Glomerular endothelial cell (primary cell): Measurements from ENCODE around the gene WNT1. TPM values are rescaled to one million over a fixed set of nuclear protein-coding genes. Genes with fewer than 3 reads are reported as not detected.

Source experiments
- DNase-seq: peaks from one replicate; pipeline ENCODE4 v3.0.0-alpha.2; 2011; ENCODE audit warnings: low read depth, low spot score; ENCODE audit errors: extremely low read depth
- total RNA-seq: library from RNA; depleted of rRNA; stranded (reverse); fragments of >200 nt; gene quantifications from 2 replicates; pipeline ENCODE4 v1.2.3, GENCODE V29; 2015

Gene WNT1
- total RNA-seq, 1 donor from 2014 or later: not detected

DNA sequence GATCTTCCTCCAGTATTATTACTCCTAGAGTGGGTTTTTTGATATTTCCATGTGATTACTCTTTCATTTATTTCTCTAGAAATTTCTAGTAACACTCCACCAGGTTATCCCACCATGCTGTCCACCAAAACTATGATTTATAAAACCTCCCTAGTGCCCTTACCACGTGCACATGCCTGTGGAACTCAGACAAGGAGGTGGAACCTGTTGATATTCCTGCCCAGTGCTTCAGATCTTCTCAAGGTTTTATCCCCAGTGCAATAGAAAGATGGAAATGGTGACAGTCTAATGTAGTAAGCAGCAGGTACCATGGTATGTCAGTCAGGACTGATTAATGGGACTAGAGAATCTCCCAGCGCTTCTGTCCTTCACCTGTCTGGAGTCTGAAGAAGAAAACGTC, 17.3 kb upstream of the WNT1 start:
- no peak for DNase-seq

DNA sequence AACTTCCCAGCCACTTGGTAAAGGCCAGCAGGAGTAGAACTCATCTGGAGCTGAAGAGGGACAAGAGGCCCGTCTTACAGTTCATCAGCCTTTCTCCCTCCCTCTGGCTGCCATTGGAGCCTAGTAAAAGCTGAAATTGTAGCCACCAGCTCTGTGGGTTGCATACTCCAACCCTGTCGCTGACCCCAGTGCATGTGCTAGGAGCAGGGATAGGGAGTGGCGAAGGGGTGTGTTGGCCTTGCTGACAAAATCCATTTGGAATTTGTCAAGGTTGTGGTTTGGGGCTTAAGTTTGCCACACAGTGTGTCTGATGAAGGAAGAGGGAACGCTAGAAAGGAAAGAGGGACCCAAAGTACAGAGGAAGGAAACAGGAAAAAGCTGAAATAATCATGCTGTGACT, 16.8 kb upstream of the WNT1 start:
- DNase-seq: no peak

DNA sequence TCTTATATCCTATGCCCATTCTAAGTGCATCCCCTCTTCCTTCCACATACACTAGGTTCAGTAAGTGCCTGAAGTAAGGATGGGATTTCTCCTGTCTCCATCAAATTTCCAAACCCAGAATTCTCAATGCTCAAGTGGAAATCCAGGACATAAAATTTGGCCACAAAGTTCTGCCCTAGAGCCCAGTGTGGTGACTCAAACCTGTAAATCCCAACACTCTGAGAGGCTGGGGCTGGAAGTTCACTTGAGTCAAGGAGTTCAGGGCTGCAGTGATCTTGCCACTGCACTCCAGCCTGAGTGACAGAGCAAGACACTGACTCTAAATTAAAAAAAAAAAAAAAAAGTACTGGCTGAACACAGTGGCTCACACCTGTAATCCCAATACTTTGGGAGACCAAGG, 16.3 kb upstream of the WNT1 start:
- DNase-seq: no peak

DNA sequence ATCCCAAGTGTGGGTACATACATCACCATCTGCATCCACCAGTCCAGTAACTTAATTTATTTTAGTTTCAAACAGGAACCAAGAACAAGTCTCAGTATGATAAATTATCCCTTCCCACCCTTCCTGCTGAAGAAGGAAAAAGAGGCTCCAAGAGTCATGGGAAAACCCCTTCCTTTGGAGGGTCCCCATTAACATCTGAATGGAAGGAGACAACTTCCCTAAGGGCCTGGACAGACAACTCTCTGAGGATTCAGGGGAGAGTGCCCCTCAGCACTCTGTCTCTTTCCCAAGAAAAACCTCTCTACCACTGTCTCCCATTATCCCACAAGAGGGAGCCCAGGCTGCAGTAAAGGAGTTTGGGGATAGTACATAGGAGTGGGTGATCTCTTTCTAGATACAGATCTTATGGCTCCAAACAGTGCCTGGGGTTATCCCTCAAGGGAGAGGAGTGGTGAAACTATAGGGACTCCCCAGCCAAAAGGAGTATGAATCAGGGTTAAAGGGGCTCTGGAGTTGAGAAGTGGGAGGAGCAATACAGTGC, 12.8 kb upstream of the WNT1 start:
- DNase-seq: no peak

DNA sequence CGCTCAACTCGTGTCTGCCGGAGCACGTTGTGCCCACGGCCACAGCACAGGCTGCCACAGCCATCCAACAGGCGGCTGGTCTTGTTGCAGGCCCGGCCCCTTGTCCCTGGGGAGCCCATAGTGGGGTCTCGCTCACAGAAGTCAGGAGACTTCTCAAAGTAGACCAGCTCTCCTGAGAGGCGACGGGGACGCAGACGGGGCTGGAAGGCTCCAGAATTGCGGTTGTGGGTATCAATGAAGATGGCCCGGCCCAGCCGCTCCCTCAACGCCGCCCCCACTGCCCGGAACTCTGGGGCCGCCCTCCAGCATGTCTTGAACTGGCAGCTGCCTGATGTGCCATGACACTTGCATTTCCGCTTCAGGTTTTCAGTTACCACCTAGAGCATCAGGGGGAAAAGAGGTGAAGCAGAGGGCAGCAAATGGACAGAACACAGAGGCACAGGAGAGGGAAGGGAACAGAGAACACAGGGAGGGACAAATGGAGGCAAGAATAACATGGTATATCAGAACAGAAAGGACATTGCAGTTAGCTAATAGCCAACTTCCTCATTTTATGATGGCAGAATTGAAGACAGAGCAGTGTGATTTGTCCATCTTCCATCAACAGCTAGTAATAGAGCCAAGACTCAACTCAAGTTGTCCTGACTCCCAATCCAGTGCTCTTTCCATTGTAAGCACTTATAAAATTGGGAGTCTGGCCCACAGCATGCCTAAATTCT, 11.8 kb upstream of the WNT1 start:
- DNase-seq: no peak

DNA sequence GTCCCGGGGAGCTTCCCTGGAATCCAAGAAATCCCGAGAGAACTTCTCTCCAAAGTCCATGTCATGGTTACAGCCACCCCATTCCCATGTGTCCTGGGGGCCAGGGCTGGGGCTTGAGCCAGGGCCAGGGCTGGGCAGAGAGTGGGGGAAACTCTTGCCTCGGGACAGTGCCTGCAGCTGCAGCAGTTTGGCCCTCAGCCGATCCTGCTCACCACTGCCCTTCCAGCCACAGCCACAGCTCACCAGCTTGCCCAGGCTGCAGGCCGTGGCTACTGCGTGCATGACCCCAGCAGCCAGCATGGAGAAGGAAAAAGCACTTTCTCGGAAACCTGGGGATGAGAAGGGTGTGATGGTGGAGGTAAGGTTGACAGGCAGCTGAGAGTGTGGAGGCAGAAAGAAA, 10.1 kb upstream of the WNT1 start:
- no peak for DNase-seq

DNA sequence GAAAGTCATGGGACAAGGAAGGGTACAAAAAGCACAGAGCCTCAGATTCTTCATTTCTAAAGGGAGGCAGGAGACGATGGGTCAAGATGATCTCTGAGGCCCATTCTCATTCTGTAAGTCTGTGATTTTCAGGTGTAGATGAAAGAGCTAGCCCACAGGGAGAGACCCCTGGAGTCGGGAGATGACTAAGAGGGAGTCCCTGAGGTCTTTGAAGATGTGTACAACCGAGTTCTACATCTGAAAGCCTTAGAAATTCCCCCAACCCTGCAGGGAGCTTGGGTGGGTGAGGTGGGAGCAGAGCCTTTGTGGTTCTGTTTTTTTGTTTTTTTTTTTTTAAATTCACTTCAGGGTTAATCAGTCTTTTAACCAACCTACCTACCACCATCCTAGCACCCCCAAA, 9.7 kb upstream of the WNT1 start:
- DNase-seq: no peak

DNA sequence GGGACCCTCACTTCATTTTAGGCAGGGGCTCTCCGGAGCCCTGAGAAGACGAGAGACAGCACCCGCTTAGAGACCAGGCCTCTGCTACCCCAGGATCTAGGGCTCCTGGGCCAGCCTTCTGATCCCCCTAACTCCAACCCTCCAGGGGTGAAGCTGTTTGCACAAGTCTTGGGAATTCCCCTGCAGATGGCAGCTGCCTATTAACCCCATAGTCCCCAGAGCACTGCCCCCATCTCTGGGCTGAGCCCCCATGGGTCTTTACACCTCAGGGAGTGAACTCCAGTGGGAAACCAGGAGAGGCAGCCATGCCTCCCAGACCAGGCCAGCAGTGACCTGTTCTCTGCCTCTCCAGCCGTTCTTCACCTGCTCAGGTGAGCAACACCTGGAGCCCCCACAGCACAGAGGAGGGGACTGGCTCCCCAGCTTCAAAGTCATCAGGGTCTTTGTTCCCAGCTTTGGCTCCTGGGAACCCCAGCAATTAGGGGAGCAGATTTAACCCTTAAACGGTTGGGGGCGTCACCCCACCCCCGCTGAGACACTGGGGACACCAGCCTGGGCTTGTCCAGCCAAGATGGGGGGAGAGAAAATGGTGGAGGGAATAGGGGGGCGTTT, 8.9 kb upstream of the WNT1 start:
- DNase-seq: no peak

DNA sequence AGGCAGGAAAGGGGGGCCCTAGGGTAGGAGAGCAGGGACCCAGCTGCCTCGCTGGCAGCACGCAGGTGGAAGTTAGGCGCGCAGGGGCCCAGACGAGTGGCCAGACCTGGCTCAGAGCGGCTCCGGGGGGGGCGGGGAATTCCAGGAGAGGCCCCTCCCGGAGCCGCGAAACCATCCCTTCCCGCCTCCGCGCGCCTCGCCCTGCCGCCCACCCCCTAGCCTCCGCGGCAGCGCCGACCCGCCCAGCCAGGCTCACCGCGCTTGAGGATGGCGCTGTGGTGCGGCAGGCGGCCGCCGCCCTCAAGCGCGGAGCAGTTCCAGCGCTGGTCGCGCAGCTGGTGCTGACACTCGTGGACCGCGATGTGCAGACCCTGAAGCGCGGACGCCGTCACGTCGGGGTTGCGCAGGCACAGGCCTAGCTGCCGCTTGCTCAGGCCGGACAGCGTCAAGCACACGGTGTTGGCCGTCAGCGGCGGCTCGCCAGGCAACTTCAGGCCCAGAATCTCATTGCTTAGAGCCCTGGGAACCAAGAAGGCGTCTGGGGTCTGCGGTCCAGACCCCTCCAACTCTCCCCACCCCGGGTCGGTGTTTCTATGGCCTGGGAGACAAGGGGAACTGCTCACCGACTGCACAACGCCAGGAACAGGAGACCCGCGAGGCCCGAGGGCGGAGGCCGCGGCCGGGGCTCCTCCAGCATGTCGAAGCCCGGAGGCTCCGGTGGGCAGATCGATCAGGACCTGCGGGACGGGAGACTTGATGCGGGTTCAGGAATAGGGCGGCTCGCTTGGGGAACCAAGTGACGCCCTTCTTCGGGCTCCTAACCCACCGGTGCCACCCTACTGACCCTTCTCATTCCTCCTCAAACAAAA, 8.1 kb upstream of the WNT1 start:
- DNase-seq: no peak

DNA sequence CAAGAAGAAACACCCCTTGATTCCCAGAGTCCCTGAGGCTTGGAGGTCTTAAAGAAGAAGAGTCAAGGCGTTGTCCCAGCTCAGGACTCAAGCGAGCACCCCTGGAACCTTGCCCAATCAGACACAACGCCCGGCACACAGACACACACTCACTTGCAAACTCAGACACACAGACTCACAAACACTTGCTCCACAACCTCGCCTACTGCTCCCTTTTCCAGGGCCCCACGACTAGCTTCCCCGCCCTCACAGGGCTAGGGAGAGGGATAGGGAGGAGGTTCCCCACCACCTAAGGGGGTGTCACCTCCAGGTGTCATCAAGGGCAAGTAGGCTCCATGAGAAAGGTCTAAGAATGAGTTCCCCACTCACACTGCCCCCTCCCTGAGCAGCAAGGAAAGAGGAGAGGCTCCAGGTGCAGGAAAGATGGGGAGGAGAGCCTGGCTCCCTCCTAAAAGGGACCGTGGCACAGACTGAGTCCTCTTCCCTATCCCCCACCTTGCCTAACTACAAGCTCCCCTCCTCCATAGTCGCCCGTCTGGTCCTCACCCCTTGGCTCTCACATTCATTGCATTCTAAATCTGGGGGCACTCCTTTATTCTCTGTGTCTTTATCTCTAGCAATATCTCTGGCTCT, 7.3 kb upstream of the WNT1 start:
- no peak for DNase-seq

DNA sequence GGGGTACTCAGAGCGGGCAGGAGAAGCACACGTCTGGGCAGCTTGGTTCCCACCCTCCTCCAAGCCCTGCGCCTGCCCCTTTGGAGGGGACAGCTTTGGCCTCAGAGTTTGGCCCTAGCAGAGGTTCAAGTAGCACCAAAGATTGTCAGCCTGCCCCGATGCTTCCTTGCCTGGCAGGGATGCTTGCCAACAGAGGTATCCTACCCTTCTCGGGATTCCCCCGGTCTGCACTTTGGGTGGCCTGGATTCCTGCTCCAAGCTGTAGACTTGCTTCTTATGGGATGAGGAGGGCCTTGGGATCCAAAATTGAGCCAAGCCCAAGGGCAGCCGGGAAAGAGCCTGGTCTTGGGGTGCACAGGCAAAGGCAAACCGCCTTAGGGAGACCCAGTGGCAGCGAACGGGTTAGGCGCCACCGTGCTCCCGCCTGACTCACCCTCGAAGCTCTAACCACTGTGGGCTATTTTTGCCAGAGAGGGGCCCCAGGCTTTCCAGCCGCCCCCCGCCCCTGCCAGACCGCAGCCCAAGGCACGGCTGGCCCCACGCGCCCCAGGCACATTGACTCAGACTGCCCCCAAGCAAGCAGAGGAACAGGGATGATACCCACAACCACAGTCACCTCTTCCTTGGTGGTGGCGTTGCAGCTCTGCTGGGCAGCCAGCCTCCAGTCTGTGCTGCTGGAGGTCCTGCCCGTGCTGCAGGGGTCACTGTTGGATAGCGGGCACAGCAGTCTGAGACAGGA, 5.7 kb upstream of the WNT1 start:
- no peak for DNase-seq

DNA sequence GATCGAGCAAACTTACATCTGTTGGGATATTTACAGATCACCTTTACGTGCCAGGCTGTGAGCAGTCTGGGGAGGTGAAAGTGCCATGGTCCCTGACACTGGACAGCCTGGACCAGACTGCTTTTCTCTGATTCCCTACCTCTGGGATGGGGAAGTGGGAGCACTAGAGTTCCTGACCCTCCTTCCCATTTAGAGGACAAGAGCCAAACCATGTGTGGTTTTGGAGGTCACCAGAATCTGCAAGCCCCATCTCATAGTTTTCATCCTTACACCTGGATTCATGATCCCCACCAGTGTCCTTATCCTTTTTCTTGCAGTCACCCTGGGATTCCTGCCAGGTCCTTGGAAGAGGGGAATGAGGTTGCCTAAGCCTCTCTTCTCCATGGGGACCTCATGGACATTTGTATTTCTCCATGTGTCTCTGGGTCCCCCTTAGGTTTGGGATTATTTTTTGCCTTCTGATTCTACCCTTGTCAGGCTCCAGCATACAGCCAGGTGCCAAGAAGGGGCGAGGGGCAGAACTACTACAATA, 5.1 kb upstream of the WNT1 start:
- DNase-seq: no peak

DNA sequence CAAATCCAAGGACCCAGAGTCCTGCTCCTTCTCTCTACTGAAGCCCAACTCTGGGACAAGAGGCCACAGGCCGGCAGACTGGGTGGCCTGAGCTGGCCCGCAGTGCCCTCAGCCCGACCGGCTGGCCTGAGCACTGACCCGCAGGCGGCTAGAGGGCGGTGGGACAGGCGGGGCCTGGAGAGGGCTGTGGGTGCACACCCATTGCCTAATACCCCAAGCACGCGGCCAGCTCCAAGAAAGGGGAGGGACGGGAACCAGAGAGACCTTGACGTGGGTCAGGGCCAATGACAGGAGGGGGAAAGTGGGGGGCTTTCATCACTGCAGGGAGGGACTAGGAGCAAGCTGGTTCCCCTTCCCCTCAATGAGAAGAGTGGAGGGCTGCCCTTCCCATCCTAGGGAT, 4.6 kb upstream of the WNT1 start:
- DNase-seq: no peak

DNA sequence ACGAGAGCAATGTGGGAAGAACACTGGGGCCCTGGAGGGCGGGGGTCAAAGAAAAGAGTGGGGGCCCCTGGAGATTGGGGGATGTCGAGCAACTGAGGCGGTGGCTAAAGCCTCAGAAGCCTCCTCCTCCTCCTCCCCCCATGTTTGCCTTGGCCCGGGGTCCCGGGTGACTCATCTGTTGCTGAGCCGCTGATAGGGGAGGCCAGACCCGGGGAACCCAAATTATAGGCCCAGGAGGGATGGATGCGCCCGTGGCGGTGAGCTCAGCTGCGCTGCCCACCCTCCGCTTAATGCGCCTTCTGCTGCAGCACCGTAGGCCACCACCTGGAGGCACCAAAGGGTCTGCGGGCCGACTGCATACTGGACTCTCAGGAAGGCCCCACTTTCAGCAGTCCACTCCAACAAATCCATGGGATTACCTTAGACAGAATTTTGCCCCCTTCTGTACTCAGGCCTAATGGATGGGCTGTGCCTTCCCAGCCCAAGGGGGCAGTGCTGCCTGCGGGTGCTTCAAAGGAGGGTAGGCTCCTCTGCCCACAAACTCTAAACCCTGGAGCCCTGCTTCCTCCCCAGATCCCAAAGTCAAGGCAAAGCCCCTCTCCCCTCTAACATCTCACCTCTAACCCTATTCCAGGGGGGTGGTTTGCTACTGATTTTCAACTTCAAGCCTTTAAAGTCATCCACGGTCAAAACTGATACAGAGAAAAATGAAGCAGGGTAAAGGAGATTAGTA, 4.0 kb upstream of the WNT1 start:
- DNase-seq: no peak

DNA sequence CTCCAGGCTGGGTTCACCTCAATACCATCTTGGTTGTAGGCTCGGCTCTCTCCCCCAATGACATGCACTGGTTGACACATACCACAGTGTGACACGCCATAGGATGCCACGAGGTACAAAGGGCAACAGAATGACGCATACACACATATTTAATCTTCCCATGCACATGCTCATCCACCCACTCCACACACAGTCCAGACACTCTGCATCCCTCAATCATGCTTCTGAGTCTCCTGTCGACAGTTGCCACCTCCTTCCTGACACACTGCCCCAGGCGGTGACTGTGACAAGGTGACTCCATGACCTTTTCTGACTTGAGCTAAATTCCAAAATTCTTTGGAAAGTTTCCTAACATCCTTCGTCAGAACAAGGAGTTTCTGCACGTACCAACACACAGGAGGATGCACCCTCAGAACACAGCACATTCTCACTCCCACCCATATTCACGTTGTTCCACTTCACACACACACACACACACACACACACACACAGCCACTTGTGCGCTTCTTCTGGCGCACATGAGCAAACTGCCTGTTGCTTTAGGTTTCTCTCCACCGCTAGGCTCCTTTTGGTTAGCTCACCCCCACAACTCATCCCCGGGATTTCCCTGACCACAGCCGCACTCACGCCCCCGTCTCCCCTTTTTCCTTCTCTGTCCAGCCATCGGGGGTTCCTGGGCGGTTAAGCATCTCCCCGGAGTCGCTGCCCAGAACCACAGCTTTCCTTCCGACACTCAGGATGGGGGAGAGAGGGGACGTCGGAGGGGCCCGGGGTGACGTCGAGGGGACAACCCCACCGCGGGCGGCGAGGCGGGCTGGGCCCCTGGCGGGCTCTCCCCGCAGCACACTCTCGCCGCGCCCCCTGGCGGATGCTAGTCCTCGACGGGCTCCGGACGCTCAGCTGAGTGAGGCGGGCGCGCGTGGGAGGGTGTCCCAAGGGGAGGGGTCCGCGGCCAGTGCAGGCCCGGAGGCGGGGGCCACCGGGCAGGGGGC, 536 bp upstream of the WNT1 start:
- DNase-seq: no peak

DNA sequence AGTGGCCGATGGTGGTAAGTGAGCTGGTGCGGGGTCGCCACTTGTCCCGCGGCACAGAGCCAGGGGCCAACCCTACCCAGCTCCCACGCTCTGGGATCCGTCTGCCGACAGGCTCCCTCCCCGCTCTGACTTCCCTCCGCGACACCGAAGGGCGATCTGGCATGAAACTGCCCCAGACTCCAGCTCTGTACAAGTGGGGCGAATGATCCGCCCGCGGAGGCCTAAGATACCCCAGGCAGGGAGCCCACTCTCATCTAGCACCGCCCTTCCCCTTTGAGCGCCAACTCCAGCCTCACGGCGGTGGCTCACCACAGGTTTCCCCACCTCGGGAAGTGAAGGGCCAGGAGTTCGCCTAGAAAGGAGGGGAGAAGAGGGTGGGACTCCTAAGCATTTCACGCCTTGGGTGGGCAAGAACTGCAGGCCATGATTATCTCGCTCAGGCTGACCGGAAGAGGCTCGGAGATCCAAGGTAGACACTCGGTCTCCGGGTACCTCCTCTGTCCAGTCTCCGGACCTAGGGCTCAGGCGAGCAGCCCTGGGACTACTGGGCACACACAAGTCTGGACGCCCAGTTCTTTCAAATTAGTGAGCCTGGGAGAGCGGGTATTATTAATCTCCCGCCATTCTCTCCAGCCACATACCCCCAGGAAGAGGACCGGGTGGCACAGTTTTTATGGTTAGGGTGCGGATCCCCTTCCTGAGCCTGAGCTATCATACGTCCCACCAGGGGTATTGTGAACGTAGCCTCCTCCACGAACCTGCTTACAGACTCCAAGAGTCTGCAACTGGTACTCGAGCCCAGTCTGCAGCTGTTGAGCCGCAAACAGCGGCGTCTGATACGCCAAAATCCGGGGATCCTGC, 849 bp downstream of the WNT1 start:
- DNase-seq: no peak

DNA sequence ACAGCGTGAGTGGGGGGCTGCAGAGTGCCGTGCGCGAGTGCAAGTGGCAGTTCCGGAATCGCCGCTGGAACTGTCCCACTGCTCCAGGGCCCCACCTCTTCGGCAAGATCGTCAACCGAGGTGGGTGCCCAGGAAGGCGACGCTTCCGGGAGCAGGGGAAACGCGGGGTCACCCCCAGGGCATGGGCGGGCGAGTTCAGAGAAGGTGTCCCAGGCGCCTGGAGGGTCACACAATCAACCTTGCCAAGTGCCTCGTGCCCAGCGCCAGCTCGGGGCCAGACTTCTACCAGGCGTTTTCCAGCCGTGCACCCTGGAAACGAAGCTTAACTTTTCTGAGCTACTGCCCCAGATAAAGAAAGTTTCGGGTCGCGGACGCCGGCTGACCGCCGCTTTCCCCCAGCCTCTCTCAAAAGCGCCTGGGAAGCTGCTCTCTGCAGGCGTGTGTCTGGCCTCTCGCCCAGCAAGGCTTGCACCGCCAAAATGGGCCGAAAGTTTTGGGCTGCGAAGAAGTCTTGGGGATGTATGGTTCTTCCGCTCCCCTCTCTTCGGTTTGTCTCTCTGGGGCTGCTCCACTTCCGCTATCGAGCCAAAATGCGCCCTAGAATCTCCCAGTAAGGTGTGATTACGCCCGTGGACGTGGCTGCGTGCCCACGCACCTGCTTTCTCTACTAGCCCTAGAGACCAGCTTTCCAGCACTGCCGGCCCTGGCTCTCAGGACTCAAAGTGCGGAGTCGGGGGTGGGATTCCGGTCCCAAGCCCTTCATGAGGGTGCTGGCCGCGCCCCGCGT, 1.7 kb downstream of the WNT1 start:
- no peak for DNase-seq
